Raji (cell line): ENCODE data around the gene BICC1.

Source experiments
- POLR2A ChIP-seq: IDR thresholded peaks from 2 replicates; pipeline ENCODE4 v1.6.1; 2011; ENCODE audit warnings: low read depth, low read length, control low read depth; ENCODE audit not compliant: insufficient read depth

Gene BICC1

DNA sequence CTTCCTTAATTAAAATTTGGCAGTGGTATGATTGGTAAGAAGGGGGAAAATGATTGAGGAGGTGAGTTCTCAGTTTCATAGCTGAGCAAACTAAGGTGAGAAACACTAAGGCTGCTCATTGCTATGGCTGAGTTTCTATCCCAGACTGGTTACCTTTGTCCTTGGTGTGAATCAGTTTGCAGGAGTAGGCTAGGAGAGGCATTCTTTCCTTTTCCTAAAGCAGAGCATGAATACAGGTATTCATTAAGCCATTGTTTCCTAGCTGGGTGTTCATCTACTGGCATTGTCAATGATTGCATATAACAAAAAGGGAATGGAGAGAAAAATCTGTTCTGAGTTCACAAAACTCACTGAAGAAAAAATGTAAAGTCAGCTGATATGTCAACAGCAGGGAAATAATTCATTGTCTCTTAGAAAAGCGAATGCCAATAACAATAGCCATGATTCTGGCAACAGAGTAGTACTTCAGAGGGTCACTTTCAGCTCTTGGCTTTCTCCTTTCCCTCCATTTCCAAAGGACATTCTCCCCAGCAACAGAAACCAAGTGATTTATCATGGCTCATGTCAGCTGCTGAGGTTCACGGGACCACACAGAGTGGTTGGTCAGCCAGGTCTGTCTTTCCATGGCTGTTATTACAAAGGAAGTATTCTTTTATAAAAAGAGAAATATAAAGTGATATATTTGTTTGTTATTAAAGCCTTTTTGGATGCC is 234.0 kb downstream of the BICC1 start:
- TF ChIP-seq POLR2A, result 0 out of 2 replicates have a peak, but pooled peaks have one; percentile 2

DNA sequence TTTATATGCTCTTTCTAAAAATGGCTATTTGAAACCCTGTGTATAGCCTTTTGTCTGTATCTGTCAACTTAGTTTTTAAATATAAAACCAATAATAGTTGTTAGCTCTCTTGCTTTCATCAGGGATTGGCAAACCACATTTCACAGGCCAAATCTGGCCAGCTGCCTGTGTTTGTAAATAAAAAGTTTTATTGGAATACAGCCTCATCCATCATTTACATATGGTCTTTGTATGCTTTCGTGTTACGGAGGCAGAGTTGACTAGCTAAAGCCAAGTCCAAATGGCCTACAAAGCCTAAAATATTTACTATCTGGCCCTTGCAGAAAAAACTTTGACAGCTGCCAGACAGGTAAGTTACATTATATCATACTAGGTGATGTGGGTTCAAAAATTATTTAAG is 235.0 kb downstream of the BICC1 start:
- no peak for TF ChIP-seq POLR2A

DNA sequence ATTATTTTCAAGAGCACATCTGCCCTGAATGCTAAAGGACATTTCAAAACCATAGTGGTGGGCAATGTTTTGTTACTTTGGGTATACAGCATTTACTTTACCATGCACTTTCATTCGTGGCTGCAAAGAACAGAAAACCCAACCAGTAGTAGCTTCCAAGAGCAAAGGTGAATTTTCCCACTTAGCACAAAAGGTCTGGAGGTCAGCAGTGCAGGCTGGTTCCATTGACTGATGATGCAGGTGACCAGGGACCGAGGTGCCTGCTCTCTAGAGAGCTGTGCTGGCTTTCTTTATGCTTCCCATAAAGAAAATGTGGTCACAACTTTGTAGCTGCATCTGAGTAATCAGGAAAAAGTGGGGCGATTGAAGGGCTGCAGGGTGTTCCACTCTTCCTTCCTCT is 240.0 kb downstream of the BICC1 start:
- no peak for TF ChIP-seq POLR2A

DNA sequence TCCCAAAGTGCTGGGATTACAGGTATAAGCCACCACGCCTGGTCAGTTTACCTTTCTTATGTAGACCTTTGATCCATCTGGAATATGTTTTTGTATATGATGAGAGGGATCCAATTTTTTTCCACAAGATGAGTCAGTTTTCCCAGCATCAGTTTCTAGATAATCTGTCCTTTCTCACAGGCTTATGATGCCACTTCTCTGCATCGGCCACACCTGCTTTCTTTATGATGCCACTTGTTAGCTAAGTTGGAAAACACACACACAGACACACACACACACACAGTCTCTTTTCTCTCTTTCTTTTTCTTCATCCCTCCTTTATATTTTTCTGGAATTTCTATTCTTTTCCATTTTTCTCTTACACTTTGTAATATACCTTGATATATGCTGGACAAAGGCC is 240.8 kb downstream of the BICC1 start:
- no peak for TF ChIP-seq POLR2A

DNA sequence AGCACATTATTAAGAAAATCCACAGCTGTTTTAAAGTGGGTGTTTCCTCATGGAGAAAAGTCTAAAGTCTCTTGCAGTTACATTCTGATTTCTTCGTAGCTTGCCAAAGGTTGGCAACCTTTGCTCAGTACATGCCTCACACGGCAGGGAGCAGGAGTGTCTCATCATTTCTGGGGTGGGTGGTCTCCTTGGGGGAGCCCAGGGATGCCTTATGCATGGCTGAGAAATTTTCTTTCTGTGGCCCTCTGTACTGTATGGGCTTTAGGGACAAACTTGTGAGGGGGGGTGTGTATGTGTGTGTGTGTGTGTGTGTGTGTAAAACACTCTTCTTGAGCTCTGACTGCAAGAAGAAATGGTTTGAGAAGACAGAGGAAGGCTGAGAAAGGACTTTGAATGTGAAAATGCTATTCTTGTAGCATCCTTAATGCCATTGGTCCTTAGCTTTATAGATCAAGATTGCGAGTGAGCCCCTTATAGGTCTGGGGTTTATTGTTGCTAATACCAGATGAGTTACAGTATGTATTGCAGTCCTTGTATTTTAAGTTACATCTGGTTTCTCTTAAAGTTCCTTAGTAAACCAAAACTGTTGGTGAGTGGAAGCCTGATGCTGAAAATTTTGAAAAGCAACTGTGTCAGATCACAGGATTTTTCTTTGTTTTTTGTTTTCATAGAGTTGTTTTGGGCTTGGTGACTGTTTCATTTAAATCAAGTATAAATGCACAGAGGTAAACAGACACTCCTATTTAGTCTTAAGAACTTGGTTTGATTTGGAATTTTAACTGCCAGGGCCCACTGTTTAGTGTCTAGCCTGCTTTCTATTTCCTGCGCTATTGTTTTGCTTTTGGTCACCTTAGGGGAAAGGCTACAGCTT is 242.0 kb downstream of the BICC1 start:
- TF ChIP-seq POLR2A, result peak; percentile 43; the same call in 1 of the 2 replicates

DNA sequence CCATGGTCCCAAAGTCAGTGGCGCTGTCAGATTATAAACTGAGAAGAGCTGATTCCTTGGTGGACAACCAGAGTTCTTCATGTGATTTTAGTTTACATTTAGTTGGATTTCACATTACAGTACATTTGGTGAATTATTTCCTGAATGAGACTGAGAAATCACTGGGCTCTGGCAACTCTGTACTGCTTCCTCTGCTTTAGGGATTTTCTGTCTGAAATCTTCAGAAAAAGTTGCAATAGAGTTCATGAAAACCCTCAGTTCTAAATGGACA is 242.6 kb downstream of the BICC1 start:
- TF ChIP-seq POLR2A, result no peak

DNA sequence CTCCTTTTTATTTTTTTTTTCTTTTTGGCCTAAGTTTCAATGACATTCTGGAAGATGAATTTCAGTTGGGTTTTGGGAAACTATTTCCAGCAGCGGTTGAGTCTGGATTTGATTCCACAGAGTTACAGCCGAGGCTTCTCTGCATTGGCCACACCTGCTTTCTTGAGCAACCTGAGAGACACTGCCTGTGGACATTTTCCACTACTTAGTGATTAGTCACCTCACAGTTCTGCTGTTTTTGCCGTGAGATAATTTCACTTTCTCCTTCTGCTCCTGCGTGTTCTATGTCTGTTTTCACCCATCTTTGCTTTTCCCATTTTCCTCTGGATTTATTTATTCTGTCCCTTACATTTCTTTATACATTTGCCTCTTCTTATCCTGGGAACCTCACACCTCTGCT is 243.0 kb downstream of the BICC1 start:
- TF ChIP-seq POLR2A, result no peak

DNA sequence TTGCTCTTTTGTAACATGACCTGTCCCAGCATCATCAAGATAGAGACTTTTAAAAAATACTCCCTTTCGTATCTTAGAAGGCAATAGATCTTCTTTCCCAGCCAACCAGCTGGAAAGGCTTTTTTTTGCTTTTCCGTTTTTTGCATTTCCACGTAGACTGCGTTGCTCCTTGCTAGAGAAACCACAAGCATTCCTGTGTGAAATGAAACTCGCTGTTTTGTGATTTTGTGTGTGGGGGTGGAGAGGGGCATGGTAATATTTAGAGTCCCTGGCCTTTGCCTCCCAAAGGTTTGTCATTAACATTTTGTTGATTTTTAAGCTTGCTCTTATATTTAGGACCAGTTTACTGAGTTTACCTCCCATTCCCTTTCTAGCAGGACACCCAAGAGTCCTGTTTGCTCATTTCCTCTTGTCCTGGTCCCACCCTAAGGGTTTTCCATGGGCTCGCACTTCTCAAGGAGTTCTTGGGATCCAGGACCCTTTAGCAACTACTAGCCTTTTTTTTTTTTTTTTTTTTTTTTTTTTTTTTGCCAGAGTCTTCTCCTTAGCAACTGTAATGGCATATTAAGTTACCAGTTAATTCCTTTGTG is 243.6 kb downstream of the BICC1 start:
- TF ChIP-seq POLR2A, result no peak

DNA sequence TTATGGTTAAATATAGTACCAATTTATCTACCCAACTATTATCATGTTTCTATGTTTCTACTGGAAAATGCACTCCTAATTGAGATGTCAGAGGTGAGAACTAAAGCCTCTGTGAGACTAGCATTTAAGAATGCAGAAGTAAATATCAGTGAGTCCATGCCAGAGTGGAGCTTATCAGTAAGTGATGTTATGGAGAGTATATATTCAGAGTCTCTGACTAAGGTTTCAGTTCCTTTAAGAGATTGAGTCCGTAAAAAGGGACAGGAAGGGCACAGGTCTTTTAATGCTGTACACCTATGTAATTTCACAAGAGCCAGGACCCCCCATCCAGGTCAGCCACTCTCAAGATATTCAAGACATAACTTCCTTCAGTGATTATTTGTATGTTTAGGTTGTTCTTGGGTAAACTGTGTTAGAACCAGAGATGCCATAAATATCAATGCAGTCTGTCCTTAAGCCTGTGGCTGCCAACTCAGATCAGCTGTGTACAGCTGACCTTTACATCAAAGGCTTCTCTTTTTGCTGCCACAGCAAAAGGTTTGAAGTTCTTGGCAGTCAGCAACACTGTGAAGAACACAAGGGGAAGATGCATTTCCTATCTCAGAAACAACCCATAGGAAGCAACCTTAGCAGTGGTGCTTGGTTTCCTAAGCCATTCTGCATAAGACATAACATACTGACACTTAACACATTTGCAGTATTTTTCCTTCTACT is 244.8 kb downstream of the BICC1 start:
- no peak; the same call in 1 of the 2 replicates for TF ChIP-seq POLR2A

DNA sequence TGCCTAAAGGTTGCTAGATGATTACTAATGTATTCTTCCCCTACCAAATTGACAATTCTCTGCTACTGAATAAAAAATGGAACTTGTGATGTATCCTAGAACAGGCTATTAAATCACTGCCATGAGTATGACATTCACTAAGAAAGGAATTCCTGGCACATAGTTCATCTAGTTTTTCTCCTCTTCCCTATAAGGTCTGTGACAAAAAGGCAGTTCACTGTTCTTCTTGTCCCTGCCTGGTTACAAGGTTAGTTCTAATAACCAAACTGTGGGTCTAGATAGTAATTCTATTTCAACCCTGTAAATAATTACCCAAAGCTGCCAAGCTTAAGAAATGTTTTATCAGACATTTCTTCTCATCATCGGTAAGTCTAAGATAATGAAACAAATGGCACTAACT is 245.6 kb downstream of the BICC1 start:
- no peak for TF ChIP-seq POLR2A

DNA sequence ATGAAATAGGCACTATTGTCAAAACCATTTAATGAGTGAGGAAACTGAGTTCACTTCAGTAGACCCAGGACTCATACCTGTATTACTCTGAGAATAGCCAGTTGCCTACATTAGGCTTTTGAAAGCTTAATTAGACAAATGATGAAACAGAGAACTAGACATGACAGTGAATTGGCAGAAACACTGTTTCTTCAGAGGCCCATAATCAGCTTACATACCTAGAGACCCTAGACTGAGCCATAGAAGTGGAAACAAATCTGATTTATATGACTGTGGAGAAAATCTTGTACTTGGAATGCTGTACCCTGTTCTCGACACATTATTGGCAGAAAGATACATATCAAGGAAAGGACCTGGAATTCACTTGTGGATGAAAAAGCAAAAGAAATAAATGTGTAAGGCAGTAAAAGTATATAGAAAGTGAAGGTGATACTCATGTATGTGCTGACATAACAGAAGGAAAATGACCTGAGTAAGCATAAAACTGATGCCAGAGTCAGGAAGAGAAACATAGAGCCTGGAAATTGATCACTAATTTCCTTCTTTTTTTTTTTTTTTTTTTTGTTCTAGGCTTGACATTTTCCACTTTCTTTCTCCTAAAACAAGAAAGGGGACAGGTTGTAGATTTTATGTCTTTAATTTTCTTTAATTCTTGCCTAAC is 251.5 kb downstream of the BICC1 start:
- no peak for TF ChIP-seq POLR2A

DNA sequence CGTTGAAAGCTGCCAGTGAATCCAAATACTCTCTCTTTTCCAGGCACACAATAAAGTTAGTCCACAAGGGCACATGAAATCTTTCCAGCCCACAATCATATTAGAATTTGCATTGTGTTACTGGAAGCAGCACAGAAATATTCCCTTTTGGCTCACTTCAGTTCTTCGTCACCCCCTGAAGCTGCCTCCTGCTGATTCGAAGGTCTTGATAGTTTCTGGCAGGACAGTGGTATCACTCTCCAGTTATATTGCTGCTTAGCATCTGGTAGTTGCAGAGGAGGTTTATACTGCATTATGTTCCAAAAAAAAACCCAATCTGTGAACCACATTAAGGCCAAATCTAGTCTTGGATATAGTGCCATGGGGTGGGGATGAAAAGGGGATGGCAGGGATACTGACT is 253.2 kb downstream of the BICC1 start:
- TF ChIP-seq POLR2A, result no peak

DNA sequence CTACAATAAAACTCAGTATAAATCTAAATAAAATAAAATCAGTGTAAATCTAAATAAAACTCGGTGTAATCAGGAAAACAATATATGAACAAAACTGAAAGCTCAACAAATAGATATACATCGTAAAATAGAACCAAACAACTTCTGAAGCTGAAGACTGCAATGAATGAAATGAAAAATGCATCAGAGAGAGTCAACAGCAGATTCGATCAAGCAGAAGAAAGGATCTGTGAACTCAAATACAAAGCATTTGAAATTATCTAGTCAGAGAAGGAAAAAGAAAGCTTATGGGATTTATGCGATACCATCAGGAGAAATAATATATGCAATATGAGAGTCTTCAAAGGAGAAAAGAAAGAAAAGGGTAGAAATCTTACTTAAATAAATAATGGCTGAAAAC is 255.0 kb downstream of the BICC1 start:
- no peak for TF ChIP-seq POLR2A

DNA sequence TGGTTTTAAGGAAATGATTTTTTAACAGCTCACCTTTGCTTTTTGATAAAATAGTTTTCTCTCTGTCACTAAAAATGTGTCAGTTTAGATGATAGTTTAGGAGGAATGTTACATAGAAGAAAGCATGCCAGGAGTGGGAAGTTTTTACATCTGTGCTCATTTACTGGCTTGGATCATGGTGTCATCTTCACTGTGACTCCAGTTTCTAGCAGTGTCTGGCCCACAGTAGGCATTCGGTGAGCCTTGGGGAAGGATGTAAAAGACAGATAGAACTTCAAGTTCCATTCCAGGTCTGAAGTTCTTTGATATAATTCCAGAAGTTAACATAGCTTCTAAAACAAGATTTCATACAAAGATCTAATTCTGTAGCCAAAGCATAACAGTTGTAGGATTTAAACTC is 259.2 kb downstream of the BICC1 start:
- no peak for TF ChIP-seq POLR2A

DNA sequence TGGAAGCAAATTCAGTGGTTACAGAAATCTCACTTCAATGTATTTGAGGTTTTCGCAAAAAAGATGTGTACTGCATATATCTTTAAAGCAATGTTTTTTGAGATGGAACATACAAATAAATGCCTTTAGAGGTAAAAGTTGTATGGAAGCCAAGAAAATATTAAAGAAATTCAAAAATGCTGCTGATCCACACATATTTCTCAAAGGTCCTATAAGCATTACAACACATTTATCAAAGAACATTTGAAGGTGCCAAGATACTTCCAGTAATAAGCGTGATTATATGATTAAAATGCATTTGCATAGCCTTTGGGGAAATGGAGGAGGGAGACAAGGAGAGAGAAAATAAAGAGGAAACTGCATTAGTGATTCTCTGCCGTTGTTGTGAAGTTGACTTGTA is 260.1 kb downstream of the BICC1 start:
- TF ChIP-seq POLR2A, result no peak
